Stimulated activated CD8-positive, alpha-beta memory T cell treated with anti-CD3 and anti-CD28 coated beads, Interleukin-12 subunit alpha, Interleukin-12 subunit beta, amount 100 ng/mL, for 1 hour (primary cell): ENCODE data around the gene OR2D2.
"Not testable (repeated sequence)": the region's sequence is repeated elsewhere in the genome, so short reads cannot be mapped to it uniquely, and the experiment has no call there.

Experiments used
- DNase-seq: peaks from one replicate; pipeline ENCODE4 v3.0.0-alpha.2; 2020; ENCODE audit warnings: low read depth

OR2D2 gene, protein sequence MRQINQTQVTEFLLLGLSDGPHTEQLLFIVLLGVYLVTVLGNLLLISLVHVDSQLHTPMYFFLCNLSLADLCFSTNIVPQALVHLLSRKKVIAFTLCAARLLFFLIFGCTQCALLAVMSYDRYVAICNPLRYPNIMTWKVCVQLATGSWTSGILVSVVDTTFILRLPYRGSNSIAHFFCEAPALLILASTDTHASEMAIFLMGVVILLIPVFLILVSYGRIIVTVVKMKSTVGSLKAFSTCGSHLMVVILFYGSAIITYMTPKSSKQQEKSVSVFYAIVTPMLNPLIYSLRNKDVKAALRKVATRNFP

DNA sequence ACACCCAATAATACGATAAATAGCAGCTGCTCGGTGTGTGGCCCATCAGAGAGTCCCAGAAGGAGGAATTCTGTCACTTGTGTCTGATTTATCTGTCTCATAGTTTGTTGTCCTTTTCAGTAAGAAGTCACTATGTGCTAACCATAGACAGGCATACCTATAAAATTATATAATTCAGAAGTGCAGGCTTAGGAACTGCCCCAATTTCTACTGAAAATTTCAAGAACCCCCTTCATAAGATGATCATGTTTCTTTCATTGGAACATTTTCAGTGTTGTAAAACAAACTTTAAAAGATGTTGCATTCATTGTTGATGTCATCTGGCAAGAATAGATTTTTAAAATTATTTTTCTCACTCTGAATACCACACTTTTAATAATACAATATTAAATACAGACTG, at the start of gene OR2D2:
OR2D2 (minus strand) TSS at position 101 of the 400 bp plus-strand sequence; CDS start at position 101, 0 bp downstream.
- no peak for DNase-seq

DNA sequence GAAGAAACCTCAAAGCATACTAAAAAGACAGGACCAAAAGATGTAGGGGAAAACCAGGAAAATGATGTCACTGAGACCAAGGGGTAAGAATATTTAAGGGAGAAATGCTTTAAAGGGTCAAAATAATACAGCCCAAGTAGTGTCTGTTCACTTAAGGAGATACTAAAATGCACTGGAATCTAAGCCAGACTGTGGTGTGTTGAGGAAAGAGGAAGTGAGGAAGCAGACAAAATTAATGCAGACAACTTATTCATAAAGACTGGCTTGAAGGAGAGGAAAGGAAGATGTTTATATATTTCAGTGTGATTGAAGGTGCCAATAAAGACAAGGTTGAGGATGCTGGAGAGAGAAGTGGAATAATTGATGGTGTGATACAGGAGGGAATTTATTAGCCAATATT, 49.7 kb upstream of the OR2D2 start:
- no peak for DNase-seq

DNA sequence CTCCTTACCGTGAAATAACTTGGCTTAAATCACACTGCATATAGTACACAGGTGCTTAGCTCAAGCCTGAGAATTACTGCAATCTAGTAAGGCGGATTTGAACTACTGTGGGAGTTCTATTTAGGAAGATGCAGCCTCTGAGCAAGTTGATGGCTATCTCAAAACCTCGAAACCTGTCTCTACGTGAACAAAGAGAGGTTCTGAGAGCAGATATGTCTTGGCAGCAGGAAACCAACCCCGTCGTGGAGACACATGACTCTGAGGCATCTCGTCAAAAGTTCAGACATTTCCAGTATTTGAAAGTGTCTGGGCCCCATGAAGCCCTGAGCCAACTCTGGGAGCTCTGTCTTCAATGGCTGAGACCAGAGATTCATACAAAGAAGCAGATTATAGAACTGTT, 39.8 kb upstream of the OR2D2 start:
- DNase-seq = no peak

DNA sequence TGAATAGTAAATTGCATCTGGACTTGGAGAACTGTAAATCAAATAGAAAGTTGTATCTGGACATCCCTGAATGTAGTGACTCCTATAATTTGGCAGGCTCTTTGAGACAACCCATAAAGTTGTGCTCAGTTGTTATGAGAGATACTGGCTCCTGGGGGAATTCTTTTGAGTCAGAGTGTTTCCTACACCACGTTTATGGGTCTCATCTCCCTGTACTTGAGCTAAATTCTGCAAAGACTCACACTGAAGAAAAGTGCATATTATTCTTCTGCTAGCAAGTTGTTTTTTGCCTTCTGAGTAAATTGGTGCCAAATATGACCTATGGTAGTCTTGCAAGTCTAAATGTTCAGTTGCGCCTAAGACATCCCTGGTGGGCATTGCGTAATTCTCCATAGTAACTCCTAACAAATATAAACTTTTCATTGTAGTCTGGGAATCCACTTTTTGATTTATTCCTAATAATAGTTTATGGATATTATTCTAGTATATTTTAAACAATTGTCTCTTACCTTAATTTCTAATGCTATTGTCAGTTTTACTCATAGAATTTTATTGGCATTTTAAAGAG, 38.9 kb upstream of the OR2D2 start:
- DNase-seq = no peak

DNA sequence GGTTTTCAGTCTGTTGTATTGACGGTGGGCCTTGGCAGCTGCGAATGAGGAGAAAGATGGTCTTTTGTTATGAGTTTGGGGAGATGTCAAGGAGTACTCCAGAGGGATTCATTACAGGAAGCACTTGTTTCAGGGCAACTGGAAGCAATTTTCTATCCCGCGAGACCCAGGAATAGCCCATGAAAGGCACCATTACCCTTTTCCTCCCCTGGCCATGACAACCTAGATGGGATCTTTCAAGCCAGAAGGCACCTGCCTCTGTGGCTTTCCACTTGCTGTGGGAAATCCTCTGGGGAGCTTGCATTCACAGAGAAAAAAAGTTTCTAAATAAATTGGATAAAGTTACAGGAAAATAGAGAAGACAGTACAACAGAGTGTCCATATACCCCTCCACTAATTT, 36.6 kb upstream of the OR2D2 start:
- DNase-seq = no peak

DNA sequence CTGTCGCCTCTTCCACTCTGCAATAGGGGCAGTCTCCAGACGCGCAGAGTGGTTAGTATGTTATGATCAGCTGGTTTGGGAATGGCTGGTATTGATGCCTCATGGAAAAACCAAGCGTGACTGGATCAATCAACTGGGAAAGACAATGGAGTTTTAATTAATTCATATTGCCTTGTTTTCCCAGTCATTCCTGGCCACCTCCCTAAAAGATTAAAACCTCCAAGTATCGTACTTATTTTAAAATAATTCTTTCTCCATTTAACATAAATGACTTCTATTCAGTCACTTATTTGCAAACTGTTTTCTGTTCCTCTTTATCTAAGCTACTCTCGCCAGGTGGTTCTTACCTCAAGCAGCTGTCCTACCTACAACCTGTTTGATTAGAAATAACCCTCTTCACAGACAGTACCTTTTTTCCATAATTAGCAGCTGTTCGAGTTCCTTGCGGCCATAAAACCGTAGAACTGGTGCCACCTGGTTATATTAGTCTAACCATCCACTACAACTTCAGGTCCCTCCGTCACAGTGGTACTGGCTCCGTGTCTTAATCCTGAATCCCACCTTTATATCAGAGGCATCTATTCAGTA, 34.8 kb upstream of the OR2D2 start:
- no peak for DNase-seq

DNA sequence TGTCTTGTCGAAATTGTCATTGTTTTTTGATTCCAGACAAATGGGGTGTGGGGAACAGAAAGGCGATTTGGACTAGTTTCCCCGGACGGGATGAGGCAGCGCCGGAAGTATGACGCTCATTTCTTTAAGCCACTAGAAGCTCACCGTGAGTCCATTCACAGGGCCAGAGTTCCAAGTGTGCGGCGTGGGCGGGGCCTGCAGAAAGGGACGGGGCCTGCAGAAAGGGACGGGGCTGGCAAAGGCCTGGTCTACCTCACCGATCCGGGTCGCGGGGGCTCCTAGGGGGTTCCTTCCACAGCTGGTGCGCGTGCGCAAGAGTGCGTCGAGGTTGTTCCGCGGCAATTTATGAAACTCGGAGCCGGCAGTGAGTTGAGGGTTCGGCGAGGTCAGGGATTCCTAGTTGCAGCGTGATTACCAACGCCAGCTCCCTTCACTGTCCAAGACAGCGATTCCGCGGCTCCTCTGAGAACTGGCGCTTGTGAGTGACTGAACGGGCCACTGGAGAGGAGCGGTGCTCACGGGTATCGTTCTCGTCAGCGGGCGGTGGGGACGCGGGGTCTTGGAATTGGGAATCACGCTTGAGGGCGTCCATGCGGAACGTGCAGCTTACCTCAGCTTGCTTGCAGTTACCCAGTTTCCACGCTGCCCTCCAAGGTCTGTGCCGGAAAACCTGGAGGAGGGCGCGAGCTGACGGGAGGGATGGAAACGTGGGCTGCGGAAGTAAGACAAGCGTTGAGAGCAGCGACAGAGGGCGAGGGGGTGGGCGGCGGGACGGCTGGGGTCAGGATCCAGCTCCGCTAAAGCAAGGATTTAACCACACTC, 34.1 kb upstream of the OR2D2 start, which contains the start of gene ZNF215:
ZNF215 (plus strand) TSS at position 219 of the 822 bp plus-strand sequence. CDS start 5,847 bp downstream, outside the sequence.
- DNase-seq = no peak

DNA sequence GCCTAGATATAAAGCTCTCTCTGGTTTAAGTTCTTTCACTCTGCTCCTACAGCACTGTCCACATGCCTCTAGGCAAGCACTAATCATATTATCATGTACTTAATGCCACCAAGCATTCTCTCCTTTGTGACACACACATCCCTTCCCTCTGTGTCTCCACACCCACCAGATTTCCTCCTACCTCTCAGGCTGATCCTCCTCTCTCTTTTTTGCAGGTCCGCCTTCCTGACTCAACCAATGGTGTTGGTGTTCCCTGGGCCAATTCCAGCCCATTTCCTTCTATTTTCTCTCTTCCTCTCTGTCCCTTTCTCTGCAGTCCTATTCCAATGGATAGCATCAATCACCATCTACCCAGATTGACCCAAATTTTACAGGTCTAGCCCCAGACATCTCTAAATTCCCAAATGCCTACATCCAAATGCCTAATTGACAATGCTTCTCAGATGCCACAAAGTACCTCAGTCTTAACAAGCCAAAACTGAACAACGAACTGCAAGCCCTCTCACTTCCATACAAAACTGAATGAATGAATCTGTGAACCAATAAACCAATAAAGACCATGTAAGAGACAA, 33.4 kb upstream of the OR2D2 start:
- no peak for DNase-seq

DNA sequence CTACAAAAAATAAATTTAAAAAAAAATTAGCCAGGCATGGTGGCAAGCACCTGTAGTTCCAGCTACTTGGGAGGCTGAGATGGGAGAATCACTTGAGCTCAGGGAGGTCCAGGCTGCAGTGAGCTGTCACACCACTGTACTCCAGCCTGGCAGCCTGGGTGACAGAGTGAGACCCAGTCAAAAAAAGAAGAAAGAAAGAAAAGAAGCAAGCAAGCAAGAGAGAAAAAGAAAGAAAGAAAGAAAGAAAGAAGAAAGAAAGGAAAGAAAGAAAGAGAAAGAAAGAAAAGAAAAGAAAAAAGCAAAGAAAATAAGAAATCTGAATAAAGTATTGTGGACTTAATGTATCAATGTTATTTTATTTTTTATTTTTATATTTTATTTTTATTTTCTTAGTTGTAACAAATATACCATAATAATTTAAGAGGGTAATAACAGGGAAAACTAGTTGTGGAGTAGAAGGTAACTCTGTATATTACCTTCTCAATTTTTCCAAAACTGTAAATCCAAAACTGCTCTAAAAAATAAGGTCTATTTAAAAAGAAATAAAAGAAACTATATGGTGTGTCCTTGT, 32.8 kb upstream of the OR2D2 start:
- DNase-seq = no peak

DNA sequence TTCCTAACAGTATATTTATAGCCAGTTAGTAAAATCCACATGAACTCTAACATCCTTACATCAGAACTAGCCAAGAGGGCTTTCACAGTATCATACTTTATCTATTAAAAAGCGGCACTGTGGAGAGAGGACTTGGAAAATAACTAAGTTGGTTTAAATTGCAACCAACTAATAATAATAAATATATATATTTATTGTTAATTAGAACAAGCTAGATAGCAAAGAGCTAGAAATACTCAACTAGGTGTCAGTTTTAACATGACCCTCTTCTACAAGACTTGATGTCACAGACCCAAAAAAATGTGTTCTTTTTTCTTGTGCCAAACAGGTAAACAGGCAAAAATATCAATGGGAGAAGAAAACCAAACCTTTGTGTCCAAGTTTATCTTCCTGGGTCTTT, 28.4 kb upstream of the OR2D2 start, which contains the start of gene OR2D3:
OR2D3 (plus strand) TSS at position 301 of the 400 bp plus-strand sequence; CDS start at position 301, 0 bp downstream.
- no peak for DNase-seq

DNA sequence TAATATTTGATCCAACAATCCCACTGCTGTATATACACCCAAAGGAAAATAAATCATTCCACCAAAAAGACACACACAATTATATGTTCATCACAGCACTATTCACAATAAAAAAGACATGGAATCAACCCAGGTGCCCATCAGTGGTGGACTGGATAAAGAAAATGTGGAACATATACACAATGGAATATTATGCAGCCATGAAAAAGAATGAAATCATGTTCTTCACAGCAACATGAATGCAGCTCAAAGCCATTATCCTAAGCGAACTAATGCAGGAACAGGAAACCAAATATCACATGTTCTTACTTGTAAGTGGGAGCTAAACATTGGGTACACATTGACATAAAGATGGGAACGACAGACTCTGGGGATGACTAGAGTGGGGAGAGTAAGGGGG, 27.4 kb upstream of the OR2D2 start:
- no peak for DNase-seq

DNA sequence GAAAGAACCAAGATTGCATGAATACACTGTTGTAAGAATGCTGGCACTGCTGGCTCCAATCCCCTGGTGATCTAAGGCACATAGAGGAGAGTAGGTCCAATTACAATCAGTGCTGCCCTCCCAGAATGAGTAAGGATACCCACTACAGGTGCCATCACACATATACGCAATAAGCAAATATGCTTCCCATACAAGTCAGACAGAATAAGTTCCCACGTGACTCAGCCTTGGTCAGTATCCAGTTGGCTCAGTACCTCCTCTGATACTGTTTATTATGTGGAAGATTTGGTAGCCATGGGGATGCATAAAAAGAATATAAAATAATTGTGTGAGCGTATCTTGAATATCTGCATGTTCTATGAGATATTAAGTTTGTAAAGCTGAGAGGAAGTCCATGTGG, 19.6 kb upstream of the OR2D2 start:
- DNase-seq = no peak

DNA sequence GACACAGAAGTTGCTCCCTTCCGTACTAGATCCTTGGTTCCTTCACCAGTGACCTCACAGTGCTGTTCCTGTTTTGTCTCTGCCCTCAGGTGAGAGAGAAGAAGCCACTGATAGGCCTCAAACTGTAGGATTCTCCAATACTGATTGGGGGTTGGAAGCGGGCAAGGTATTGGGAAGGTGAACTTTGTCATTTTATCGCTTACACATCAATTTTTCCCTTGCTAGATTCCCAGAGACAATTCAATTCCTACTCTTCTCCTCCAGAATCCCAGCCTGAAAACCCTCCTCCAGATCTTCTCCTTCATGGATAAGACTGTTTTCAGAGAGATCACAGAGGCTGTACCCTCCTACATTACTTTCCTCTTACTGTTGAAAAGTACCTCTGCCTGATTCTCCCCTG, 19.1 kb upstream of the OR2D2 start:
- no peak for DNase-seq

DNA sequence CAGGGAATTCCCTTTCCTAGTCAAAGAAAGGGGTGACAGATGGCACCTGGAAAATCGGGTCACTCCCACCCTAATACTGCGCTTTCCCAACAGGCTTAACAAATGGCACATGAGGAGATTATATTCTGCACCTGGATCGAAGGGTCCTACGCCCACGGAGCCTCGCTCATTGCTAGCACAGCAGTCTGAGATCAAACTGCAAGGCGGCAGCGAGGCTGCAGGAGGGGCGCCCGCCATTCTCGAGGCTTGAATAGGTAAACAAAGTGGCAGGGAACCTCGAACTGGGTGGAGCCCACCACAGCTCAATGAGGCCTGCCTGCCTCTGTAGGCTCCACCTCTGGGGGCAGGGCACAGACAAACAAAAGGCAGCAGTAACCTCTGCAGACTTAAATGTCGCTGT, 12.5 kb upstream of the OR2D2 start:
- DNase-seq = not testable (repeated sequence)

DNA sequence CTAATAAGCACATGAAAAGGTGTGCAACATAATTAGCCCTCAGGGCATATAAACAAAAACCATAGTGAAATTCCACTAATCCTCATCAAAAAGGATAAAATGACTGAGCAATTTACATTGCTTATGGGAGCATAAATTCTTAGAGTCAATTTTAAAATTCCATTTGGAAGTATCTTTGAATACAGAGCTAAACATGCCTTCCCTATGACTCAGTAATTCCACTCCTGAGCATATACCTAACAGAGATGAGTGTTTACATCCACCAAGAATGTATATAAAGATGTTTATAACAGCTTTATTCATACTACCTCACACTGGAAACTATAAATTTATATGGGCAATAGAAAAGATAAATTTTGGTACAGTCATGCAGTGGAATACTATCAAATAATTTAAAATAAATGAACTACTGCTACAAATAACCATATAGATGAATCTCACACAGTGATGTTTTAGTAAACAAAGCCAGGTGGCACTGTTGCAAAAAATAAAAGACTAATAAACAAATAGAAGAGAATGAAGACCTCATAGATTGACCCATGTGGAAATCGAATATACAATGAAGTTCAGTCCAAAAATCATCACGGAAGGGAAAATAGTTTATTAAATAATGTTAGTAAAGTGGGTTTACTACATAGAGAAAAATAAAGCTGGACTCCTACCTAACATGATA, 8.2 kb upstream of the OR2D2 start:
- DNase-seq = no peak

DNA sequence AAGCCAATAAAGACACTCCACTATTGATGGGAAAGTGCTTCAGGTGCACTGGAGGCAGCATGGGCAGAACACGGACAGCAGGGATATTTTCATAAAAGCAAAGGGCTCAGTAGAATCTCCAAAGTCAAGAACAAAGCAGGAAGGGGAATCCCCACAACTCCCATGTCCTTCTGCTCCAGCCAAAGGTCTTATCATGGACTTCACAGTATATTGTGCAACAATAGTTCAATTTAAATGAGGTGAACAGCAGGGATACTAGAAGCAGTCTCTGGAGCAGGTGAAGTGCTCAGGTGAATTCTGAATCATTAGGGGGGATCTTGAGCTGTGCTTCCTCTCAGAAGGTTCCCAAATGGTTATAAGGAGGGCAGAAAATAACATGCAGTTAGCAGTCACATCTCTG, 6.6 kb upstream of the OR2D2 start:
- no peak for DNase-seq

DNA sequence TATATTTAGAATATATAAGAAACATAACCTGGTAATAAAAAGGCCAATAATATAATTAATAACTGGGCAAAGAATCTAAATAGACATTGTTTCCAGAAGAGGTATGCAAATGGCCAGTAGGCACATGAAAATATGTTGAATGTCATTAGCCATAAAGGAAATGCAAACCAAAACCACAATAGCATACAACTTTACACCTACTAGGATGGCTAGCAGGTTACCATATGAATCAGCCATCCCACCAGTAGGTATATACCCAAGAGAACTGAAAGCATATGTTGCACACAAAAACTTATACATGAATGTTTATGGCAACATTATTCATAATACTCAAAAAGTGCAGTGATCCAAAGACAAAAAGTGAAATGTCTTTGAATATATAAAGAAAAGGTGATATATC, 2.7 kb upstream of the OR2D2 start:
- DNase-seq = no peak

DNA sequence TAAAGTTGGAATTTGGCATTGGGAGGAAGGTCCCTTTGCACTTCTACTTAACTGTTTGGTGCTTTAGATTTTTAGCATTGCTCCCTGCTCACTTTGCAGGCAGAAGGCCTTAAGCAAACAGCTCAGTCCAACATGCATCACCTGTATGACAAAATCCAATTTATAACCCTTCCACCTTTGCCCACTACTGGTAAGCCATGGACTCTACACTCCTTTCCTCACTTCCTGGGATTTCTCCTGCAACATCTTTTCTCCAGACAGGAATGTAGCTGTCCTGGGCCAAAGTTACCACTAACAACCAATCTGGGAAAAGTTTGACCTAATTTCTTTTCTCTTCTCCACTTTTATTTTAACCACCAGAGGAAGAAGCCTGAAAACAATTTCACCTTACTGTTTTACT, 1.8 kb upstream of the OR2D2 start:
- DNase-seq = no peak

DNA sequence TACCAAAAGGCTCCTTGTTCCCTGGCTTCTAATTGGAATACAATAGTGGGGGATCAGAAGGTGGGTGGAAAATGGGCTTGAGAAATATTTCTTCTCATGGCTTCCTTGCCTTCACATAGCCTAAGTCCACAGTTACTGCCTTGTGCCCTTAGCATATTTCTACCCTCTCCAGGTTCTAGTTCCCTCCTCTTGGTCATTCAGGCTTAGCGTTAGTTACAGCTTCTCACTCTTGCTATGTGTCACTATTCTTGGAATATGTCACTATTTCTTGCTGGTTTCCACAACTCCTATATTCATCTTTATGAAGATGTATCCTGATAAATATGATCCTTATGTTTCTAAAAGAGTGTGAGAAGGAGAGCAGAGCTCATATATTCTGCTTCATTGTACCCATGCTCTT, 2.5 kb downstream of the OR2D2 start:
- no peak for DNase-seq

DNA sequence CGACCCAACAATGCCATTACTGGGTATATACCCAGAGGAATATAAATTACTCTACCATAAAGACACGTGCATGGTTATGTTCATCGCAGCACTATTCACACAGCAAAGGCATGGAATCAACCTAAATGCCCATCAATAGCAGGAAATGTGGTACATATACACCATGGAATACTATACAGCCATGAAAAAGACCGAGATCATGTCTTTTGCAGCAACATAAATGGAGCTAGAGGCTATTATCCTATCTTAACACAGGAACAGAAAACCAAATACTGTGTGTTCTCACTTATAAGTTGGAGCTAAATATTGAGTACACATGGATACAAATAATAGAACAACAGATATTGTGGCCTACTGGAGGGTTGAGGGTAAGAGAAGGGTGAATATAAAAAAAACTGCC, 3.5 kb downstream of the OR2D2 start:
- no peak for DNase-seq

DNA sequence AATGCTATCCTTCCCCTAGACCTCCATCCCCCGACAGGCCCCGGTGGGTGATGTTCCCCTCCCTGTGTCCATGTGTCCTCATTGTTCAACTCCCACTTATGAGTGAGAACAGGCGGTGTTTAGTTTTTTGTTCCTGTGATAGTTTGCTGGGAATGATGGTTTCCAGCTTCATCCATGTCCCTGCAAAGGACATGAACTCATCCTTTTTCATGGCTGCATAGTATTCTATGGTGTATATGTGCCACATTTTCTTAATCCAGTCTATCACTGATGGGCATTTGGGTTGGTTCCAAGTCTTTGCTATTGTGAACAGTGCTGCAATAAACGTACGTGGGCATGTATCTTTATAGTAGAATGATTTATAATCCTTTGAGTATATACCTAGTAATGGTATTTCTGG, 4.6 kb downstream of the OR2D2 start:
- not testable (repeated sequence) for DNase-seq
